Upper lobe of left lung (tissue), 6 donors: ENCODE results near the gene GEMIN8. TPM values are rescaled to one million over a fixed set of nuclear protein-coding genes. Genes with fewer than 3 reads are reported as not detected.

Experiments used
- ATAC-seq, 2 donors: fragments of 200-7000 bp; cut with Tn5 transposase; one replicate each; pipeline ENCODE4 v1.9.1; 2022; ENCODE audit warnings: mild to moderate bottlenecking in 2 of 2, moderate library complexity in 2 of 2; ENCODE audit not compliant: low FRiP score in 2 of 2
- DNase-seq, 2 donors: peaks; one replicate each; pipeline ENCODE4 v3.0.0-alpha.2; 2019 to 2020
- H3K27ac ChIP-seq, 4 donors: fragments of 200-600 bp; sonication (generic); one replicate each; pipeline ENCODE4 v1.5.1; 2016 to 2019
- H3K27me3 ChIP-seq, 4 donors: fragments of 200-600 bp; sonication (generic); one replicate each; pipeline ENCODE4 v1.5.1; 2017 to 2019
- H3K36me3 ChIP-seq, 4 donors: fragments of 200-600 bp; sonication (generic); one replicate each; pipeline ENCODE4 v1.5.1; 2016 to 2019
- H3K4me1 ChIP-seq, 4 donors: fragments of 200-600 bp; sonication (generic); one replicate each; pipeline ENCODE4 v1.5.1; 2018 to 2019
- H3K4me3 ChIP-seq, 4 donors: fragments of 200-600 bp; sonication (generic); one replicate each; pipeline ENCODE4 v1.5.1; 2017 to 2019; ENCODE audit warnings: mild to moderate bottlenecking in 2 of 4, moderate library complexity in 1 of 4
- H3K9me3 ChIP-seq, 4 donors: fragments of 200-600 bp; sonication (generic); one replicate each; pipeline ENCODE4 v1.5.1; 2018 to 2019
- EP300 ChIP-seq, 4 donors: sonication (generic); formaldehyde crosslinking; IDR thresholded peaks; one replicate each; pipeline ENCODE4 v1.5.1; 2017; ENCODE audit warnings: antibody characterized with exemption in 4 of 4, control low read depth in 2 of 4
- POLR2A ChIP-seq, 4 donors: fragments of 450-650 bp; IDR thresholded peaks; one replicate each; pipeline ENCODE4 v1.5.1; 2016 to 2017; ENCODE audit warnings: antibody characterized with exemption in 4 of 4, mild to moderate bottlenecking in 2 of 4
- POLR2AphosphoS5 ChIP-seq, 2 donors: sonication (generic); formaldehyde crosslinking; IDR thresholded peaks; one replicate each; pipeline ENCODE4 v1.5.1; 2017; ENCODE audit warnings: antibody characterized with exemption in 2 of 2
- WGBS, 2 donors: methylation state at CpG; one replicate each; pipeline ENCODE4 v1.1.5; 2017 to 2018; 5-methylcytosine and 5-hydroxymethylcytosine counted together
- total RNA-seq, 6 donors: library from RNA; depleted of rRNA in 4 of 6; stranded (reverse); fragments of >200 nt in 4 of 6; gene quantifications; one replicate each; pipeline versions ENCODE4 v1.1.0 to v1.2.1, GENCODE V29; 2016 to 2021
- TF ChIP-seq, protein P1 (sequence below), 6 experiments: fragments of 450-650 bp in 4 of 6; fragments of 200-600 bp in 2 of 6; sonication (generic) in 2 of 6; IDR thresholded peaks; one replicate each; pipeline ENCODE4 v1.5.1; 2016 to 2019; ENCODE audit warnings: antibody characterized with exemption in 6 of 6
- donor health status: DM: no; HTN: no; CAD: no; lungs with moderate emphysema.
- donor health status: DM: no; HTN: yes; CAD: no; lungs with severe emphysema.

GEMIN8 gene
- total RNA-seq, 6 donors from 2014 or later = 12.5 to 52.4 (median 26.3) TPM

GRCh38 chrX:14064626-14065432 is 35.1 kb upstream of the GEMIN8 start:
- DNase-seq (no peak), ATAC-seq (no peak)
- no peak overlapping the region for H3K27ac ChIP-seq
- 66 to 79% methylated on average over 6 to 19 of the region's 19 CpGs for WGBS, 2 donors
- no peaks in the 10 kb centered on the region for H3K9me3 ChIP-seq
- TF ChIP-seq POLR2AphosphoS5 (IDR thresholded peaks at IDR 0.05) = no peak
- no peak for TF ChIP-seq EP300 (IDR thresholded peaks at IDR 0.05)
- TF ChIP-seq POLR2A (IDR thresholded peaks at IDR 0.05) = no peak
- TF ChIP-seq, protein P1, sequence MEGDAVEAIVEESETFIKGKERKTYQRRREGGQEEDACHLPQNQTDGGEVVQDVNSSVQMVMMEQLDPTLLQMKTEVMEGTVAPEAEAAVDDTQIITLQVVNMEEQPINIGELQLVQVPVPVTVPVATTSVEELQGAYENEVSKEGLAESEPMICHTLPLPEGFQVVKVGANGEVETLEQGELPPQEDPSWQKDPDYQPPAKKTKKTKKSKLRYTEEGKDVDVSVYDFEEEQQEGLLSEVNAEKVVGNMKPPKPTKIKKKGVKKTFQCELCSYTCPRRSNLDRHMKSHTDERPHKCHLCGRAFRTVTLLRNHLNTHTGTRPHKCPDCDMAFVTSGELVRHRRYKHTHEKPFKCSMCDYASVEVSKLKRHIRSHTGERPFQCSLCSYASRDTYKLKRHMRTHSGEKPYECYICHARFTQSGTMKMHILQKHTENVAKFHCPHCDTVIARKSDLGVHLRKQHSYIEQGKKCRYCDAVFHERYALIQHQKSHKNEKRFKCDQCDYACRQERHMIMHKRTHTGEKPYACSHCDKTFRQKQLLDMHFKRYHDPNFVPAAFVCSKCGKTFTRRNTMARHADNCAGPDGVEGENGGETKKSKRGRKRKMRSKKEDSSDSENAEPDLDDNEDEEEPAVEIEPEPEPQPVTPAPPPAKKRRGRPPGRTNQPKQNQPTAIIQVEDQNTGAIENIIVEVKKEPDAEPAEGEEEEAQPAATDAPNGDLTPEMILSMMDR (IDR thresholded peaks at IDR 0.05) = no peak
- H3K27me3 ChIP-seq = no peaks in the 10 kb centered on the region
- H3K4me1 ChIP-seq = no peaks in the 10 kb centered on the region
- no peak overlapping the region for H3K4me3 ChIP-seq
- H3K36me3 ChIP-seq = no peaks in the 10 kb centered on the region

- H3K27me3 ChIP-seq = no peaks in the 10 kb centered on the region
- no peaks in the 10 kb centered on the region for H3K36me3 ChIP-seq
- 71 to 86% methylated on average over 1 of the region's 1 CpG for WGBS, 2 donors
- H3K4me3 ChIP-seq = no peak overlapping the region
- H3K27ac ChIP-seq = no peak overlapping the region
- H3K9me3 ChIP-seq = no peaks in the 10 kb centered on the region
- no peaks in the 10 kb centered on the region for H3K4me1 ChIP-seq
- TF ChIP-seq, protein P1 (IDR thresholded peaks at IDR 0.05) = no peak
- TF ChIP-seq POLR2A (IDR thresholded peaks at IDR 0.05) (no peak), EP300 (IDR thresholded peaks at IDR 0.05) (no peak), POLR2AphosphoS5 (IDR thresholded peaks at IDR 0.05) (no peak)
- ATAC-seq (no peak), DNase-seq (no peak)
Measured at GRCh38 chrX:14062524-14062923, 32.8 kb upstream of the GEMIN8 start.

DNA sequence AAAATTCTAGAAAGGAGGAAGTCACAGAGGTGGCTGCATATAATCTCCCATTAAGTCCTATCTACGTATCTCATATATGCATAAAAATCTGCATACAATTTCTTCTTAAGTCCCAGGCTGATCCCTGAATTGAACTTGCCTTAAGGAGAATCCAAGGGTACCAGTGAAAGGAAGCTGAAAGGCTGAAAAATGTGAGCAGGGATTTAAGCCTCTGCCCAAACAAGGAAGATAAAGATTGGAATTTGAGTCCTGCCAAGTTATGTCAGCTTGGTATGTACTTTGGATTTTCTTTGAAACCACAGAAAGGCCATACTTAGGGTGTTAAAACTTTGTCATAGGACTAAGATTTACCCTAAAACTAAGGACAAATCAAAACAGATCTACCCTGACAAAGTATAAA is 26.5 kb upstream of the GEMIN8 start:
- no peaks in the 10 kb centered on the region for H3K36me3 ChIP-seq
- H3K4me3 ChIP-seq = no peak overlapping the region
- H3K27ac ChIP-seq = no peak overlapping the region
- DNase-seq (no peak), ATAC-seq (no peak)
- WGBS, 2 donors = 22 to 74% methylated on average over 1 of the region's 1 CpG
- H3K4me1 ChIP-seq = no peaks in the 10 kb centered on the region
- H3K9me3 ChIP-seq = no peaks in the 10 kb centered on the region
- TF ChIP-seq EP300 (IDR thresholded peaks at IDR 0.05) = no peak
- no peak for TF ChIP-seq POLR2A (IDR thresholded peaks at IDR 0.05)
- TF ChIP-seq POLR2AphosphoS5 (IDR thresholded peaks at IDR 0.05) = no peak
- no peaks in the 10 kb centered on the region for H3K27me3 ChIP-seq

GRCh38 chrX:14051416-14051815 is 21.7 kb upstream of the GEMIN8 start:
- DNase-seq = no peak
- no peaks in the 10 kb centered on the region for H3K4me1 ChIP-seq
- H3K27ac ChIP-seq = no peak overlapping the region
- H3K9me3 ChIP-seq = no peaks in the 10 kb centered on the region
- H3K27me3 ChIP-seq = no peaks in the 10 kb centered on the region
- no peak overlapping the region for H3K4me3 ChIP-seq
- ATAC-seq = no peak
- 61 to 78% methylated on average over 3 to 5 of the region's 5 CpGs for WGBS, 2 donors
- H3K36me3 ChIP-seq = no peaks in the 10 kb centered on the region
- TF ChIP-seq, protein P1 (IDR thresholded peaks at IDR 0.05) = no peak
- TF ChIP-seq POLR2AphosphoS5 (IDR thresholded peaks at IDR 0.05) (no peak), EP300 (IDR thresholded peaks at IDR 0.05) (no peak), POLR2A (IDR thresholded peaks at IDR 0.05) (no peak)

DNA sequence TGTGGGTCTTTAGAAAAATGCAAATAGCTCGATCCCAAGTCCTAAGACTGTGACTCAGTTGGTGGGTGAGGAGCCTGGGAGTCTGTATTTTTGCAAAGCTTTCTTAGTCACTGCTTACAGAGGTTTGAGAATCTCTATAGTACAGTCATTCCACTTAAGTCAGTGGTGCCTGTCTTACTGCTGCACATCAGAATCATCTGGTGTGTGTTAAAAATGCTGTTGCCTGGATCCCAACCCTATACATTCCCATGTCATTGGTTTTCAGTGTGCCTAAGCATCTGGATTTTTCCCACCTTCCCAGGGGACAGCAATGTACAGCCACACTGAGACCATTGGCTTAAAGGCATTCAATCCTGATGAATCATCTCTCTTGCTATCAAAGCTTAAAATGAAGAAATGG is 21.0 kb upstream of the GEMIN8 start:
- no peaks in the 10 kb centered on the region for H3K36me3 ChIP-seq
- DNase-seq = no peak
- TF ChIP-seq POLR2AphosphoS5 (IDR thresholded peaks at IDR 0.05) (no peak), POLR2A (IDR thresholded peaks at IDR 0.05) (no peak), EP300 (IDR thresholded peaks at IDR 0.05) (no peak)
- TF ChIP-seq, protein P1 (IDR thresholded peaks at IDR 0.05) = no peak
- H3K4me1 ChIP-seq = no peaks in the 10 kb centered on the region
- no peak overlapping the region for H3K27ac ChIP-seq
- ATAC-seq = no peak
- no peaks in the 10 kb centered on the region for H3K27me3 ChIP-seq
- no peaks in the 10 kb centered on the region for H3K9me3 ChIP-seq
- WGBS, 2 donors = 28 to 60% methylated on average over 1 of the region's 1 CpG
- no peak overlapping the region for H3K4me3 ChIP-seq
